Stimulated activated CD8-positive, alpha-beta memory T cell treated with anti-CD3 and anti-CD28 coated beads, Interleukin-12 subunit alpha, Interleukin-12 subunit beta, amount 100 ng/mL, for 1 hour (primary cell): ENCODE results near the gene RAB24.

Source experiments
- DNase-seq: peaks from one replicate; pipeline ENCODE4 v3.0.0-alpha.2; 2020; ENCODE audit warnings: low read depth

The RAB24 gene

DNA sequence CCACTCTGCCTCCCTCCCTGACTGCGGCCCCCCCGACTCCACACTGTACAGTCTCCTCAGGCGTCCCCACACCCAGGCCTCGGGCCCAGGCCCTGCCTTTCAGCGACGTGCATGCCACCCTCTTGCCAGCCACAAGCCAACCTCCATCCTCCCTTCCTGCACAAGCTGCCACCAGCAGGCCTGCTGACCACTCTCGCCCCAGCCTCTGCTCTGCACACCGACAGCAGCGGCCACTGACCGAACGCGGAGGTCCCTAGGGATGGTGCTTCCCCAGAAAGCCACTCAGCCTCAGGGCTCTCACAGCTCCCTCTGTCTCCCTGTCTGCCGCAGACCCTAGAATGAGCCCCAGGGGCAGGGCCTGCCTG lies 29.4 kb upstream of the RAB24 start:
- DNase-seq: no peak

DNA sequence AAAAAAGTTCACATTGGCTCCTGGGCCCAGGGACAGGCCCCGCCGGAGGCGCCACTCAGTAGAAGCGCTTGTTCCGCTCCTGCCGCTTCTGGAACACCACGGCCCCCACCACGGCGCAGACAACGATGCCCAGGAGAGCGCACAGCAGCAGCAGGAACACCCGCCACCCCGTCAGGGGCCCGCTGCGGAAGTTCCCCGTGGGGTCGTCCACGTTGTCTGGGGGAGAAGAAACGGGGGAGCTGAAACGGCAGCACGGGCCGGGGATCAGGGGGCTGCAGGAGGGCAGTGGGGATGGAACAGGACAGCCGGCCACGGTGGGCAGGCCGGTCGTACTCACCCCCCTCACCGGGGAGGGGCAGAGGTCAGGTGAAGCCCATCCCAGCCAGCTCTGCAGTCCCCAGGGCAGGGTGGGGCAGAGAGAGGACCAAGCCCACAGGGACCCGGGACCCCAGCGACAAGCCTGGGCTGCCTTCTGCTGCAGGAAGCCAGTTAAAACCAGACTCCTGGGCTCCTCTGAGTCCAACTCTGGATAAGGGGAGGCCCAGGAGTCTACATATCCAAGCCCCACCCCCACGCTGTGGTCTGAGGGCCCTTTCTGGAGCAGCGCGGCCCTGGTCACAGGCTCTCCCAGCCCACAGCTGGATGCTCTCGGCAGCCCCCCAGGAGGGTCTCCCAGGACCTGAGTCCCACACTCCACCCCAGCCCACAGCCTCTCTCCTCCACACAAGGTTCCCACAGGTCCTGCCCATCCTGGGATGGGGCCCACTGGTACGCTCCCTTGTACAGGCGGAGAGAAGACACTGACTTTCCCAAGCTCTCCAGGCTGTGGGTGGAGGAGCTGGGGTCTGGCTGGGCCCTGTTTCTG lies 28.7 kb upstream of the RAB24 start:
- DNase-seq: no peak

DNA sequence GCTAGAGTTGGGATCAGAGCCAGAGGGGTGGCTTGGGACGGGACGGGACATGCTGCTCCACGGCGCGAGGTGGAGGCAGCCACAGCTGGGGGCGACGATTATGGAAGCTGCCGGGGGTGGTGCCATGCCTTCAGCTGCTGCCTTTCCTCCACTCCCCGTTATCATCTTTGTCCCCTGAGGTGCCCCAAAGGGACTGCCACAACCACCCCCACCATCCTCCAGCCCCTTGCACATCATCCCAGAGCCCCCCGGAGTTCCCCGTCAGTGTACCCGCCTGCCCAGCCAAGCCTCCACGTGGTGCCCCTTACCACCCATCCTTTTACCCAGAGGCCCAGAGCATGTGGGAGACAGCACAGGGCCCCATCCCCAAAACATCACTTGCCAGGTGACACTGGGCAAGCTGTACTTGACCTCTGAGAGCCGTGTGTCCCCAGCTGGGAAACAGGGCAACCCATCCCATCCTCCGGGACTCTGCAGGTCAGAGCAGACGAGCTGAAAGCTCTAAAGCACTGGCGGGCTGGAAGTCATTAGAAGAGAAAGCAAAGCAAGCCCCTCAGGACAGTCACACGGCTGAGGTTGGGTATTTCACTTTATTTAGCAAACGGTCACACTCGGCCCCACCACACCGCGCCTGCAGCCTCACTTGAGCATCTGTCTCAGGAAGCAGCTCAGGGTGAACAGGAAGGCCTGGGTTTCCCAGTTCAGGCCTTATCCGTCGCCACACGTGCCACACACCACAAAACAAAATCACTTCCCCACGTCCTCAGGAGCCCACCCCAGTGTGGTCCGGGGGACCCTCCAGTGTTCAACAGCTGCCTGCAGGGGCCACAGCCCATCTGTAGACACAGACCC lies 27.7 kb upstream of the RAB24 start:
- DNase-seq: no peak

DNA sequence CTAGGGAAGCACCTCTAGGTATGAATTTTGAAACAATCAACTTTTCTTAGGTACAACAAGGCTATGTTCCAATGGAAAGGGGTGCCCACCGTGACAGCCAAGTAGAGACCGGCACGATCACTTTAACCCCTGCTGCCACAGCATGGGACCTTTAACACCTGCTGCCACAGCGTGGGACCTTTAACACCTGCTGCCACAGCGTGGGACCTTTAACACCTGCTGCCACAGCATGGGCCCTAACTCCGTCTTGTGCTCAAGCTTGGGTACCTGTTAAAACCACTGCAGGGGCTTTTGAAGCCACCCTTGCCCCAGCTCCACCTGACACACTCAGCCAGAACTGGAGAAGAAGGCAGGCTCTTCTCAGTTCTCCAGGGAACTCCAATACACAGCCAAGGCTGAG lies 26.4 kb upstream of the RAB24 start:
- no peak for DNase-seq

DNA sequence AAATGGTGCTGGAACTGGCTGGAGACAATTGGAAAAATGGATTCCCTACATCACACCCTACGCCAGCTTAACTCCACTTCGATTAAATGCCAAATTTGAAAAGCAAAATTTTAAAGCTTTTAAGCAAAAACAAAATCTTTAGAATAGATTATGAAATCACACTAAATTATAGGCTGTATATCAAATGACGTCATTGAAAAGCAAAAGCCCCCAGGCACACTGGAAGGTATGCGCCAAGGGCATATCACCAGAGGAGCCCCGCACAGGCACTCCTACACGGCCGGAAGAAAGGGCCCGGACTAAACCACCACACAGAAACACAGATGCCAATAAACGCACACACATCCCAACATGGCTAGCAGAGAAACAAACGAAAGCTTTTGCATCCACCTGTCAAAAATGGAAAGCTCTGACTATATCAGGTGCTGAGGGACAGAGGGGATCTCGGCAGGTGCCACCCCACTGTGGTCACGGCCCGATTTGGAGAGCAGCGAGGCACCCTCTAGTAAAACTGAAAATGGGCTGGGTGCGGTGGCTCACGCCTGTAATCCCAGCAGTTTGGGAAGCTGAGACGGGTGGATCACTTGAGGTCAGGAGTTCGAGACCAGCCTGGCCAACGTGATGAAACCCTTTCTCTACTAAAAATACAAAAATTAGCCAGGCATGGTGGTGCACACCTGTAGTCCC lies 25.2 kb upstream of the RAB24 start:
- no peak for DNase-seq

DNA sequence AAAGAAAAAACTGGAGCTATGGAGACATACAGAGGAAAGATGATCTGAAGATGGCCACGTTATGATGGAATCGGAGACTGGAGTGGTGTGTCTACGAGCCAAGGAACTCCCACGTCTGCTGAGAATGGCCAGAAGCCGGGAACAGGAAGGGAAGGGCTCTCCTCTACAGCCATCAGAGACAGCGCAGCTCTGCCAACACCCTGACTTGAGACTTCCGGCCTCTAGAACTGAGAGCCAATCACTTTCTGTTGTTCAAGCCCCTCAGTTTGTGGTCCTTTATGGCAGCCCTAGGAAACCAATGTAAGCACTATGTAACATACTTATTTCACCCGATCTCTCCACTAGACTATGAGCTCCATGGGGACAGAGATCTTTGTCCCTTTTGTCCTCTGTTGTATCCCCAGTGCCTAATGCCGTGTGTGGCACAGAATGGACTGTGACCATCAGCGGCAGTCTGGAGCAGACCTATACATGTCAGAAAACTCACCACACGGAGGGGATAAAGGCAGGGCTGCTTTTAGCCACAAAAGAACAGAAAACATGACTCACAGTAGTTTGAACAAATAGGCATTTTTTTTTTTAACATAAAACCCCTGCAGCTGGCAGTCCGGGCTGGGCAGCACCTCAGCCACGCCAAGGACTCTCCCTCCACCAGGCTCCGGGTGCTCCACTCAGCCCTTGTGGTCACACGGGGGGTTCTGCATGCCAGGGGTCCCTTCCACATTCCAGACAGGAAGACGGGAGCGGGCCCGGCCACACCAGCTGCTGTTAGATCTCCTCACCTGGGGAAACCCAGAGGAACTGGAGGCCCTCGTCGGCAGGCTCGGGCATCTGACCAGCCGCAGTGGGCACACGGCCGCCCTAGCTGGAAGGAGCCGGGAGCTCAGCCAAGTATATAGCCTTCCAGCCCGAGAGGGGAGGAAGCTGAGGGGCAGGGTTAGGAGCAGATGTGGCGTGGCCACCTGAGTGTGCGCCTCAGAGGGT lies 24.3 kb upstream of the RAB24 start:
- DNase-seq: no peak

DNA sequence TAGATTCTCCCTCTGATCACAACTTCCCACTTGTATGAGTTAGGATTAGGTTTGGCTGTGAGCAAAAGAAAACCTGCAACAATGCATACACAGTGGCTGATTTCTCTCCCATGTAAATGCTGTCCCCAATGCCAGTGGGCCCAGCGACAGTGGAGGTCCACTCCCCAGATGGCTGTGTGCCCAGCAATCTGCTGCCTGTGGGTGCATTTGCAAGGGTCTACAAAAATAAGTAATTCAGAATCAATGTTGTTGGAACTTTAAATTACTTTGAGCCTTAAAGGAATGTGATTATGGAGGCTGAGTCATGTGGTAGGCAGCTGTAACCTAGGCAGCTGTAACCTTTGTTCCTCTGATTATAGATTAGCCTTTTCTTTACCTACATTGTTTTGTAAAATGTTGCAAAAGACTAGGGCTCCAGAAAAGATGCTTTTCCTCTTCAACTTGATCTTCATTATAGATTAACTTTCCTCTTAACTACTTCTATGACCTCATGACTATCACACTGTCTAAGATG lies 22.4 kb upstream of the RAB24 start:
- DNase-seq: no peak

DNA sequence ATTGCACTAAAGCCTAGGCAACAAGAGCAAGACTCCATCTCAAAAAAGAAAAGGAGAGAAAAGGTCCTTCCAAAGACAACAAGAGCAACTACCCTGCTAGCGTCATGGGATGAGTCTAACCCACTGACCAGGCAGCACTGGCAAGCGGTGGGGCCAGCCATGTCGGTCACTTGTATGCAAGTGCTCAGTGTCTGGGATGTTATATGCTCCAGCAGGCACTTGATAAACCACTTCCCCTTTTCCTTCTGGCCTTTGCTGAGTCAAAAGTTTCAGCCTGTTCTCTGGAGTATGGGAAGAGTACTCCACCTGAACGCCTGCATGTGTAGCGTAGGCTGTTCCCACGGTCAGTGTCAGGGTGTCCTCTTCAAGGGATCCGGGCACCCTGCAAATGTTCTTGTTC lies 17.4 kb upstream of the RAB24 start:
- DNase-seq: no peak

DNA sequence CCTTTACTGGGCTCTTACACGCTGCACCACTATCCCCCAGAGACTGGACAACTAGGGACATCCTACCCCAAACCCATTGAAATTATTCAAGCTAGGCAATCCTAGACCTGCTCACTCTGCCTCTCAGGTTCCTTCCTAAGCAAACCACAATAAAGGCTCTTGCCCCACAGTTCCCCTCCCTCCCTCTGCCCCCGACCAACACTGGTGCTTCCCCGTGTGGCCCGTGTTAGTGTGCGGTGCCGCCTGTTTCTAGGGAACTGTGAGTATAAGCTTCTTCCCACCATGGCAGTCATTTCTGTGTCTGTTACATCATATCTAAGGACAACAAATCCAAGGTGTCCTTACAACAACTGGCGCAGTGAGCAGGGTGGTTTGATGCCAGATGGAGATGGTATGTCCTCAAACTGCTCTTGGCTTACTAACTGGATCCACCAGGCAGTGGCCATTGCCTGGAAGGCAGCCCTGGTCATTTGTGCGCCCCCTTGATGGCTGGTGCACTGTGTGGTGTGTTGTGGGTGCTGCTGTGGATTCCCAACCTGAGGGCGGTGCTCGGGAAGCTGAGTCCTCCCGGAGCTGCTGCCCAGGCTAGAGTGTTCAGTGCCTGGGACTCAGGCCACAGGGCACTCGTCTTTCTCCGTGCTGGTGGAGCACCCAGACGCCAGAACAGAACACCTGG lies 16.5 kb upstream of the RAB24 start:
- no peak for DNase-seq

DNA sequence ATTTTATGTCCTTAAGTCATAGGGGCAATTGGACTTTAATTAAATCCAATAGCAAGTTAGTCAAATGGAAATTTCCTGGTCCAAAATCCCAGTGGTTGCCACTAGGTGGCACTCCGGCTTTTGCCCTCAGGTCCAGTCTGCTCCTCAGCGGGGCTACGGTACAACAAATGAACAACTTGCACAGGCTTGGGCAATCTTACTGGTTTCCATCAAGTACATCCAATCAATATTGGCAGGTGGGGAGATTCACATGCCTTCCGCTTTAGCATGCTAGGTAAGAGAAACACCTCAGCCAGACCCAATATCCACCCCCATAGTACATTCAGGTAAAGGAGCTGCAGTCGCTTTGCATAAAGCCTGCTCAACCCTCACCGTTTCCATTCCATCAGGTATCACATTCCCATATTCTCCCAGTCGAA lies 14.4 kb upstream of the RAB24 start:
- DNase-seq: peak; percentile 63

DNA sequence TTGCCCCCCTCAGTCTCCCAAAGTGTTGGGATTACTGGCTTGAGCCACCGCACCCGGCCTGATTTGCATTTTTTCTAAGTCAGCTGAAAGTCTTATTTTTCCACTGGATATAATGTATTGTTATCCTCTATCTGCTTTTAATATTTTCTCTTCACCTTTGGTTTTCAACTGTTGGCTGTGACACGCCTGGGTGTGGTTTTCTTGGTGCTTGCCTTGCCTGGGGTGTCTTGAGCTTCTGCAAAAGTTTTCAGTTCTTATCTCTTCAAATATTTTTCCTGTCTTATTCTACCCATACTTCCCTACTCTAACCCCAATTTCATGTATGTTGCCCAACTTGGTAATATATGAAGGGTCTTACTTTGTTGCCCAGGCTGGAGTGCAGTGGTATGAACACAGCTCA lies 12.5 kb upstream of the RAB24 start:
- DNase-seq: no peak

DNA sequence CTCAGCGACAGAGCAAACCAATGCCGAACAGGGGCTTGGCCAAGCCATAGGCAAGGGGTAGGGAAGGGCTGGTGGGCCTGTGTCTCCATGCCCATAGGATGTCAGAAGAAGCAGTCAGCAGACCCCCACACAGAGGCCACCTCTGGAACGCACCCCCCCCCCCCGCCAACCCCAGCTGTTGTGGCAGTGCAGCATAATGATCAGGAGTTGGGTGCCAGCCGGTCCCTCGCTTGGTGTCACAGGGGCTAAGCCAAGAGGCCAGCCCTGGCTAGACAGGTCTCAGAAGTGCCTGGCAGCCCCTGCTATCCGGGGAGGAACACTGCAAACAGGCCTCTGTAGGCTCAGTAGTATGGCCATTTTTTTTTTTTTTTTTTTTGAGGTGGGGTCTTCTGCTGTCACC lies 11.9 kb upstream of the RAB24 start:
- no peak for DNase-seq

DNA sequence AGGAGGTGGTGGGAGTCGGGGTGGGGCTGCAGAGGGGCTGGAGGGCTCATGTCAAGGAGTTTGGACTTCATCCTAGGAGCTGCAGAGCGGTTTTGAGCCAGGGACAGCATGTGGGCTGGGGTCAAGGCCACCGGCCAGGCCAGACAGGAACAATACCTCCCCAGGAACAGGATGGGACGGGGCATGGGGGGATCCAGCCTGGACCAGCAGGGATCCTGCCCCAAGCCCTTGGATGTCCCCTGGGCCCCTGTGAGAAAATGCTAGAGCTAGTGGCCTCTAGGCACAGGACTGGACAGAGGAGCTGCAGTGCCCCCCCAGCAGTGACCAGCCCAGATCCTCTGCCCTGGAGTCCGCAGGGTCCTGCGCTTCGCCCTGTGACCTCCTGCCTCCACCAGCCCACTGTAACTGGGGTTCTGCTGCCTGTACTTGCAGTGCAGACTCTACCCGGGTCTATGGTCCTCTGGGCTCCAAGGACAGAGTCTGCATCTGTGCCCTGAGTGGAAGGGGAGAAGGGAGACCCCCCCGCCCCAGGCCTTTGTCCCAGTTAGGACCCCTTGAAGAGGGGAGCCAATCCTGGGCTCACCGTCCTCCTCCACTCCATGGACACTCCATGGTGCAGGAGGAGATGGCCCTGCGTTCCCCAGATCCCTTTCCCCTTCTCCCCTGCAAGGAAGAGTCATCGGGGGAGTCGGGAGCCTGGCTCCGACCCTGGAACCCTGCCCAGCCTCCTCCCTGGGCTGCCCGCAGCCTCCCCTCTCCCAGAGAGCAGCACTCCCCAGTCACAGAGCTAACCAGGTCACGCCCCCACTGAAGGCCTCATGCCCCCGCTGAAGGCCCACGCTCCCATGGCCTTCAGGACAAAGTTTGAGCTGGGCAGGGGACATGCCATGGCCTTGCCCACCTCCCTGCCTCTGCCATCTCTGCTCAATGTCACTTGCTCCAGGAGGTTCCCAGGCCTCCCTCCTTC lies 11.1 kb upstream of the RAB24 start:
- DNase-seq: no peak

DNA sequence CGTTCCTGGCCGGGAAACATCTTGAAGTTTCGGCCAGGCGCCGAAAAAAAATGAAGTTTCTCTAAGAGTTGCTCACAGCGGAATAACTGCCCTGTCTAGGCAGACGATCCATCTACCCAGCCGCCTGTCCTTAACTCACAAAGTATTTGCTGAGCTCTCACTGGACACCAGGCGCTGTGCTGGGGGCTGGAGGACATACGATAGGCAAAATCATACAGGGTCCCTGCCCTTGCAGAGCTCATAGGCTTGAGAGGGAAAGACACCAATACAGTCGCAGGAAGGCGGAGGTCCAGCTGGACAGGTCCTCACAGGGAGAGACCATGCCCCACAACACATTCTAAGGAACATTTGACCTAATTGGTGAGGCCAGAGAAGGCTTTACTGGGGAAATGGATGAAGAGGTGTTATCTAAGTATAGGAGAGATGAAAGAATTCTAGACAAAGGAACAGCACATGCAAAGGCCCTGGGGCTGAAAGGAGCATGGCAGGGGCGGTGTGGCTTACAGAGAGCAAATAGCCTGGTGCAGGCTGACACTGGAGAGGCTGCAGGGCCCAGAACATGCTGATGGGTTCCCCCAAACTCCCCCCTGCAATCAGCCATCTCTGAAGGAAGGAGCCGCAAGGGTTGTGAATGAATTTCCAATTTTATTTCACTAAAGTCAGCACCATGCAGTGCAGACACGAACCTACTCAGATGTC lies 10.2 kb upstream of the RAB24 start:
- no peak for DNase-seq

DNA sequence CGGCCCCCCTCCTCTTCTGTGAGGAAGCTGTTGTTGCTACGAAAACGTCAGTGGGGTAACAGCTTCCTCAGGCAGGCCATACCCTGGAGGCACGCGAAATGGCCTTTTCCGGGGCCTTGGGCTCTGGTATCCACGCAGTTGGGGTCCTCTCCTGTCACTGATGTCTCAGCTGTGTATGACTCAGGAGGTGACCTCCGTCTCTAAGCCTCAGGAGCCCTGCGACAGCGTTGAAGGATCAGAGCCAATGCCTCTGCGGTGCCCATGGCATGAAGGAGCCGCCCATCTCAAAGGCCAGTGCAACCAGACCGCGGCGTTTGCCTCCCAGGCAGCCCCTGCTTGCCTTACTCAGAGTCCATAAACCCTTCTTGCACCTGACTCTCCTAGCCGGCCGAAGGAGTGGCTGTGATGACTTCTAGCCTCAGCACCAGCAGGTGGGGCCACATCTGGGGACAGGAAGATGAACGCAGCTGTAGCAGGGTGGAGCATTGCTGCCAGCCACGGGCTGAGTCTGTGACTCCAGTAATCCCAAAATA lies 9.2 kb upstream of the RAB24 start:
- no peak for DNase-seq

DNA sequence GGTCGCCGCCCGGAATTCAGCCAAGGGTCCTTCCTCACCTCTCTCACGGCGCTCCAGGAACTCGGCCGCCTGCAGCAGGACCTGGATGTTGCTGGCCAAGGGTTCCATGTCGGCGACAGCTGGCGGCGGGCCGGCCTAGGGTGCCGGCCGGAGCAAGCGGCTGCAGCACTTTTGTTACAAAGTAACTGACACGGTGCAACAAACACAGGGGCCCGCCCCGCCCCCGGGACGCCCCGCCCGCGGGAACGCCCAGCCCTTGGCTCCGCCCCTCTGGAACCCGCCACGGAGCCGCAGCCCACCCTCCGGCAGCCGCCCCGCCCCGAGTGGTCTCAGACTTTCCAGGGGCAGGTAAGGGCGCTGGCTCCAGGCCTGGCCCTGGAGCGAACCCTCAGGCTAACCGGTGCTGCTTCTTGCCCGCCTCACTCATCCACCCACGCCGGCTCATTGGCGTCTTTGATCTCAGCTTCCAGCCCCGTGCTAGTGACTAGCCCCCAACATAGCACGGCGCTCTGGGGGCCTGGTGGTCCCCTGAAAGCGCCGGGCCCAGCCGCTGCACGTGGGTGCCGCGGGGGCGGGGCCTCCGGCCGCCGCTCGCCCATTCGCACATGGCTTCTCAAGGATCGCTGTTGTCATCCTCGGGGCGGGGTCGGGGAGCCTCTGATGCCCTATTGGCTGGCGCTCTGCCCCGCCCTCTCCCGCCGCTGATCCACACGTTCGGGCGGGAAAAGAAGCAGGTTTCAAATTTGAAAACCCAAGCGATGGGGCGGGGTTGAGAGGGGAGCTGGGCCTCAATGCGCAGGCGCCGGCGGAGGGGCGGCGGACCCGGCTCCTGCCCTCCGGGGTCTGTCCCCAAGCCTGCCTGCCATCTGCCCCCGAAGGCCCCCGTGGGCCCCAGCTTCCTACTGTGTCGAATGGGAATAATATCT lies 8.5 kb upstream of the RAB24 start, which contains the start of gene MXD3:
MXD3 (minus strand) TSS at position 176 of the 926 bp plus-strand sequence; CDS start at position 108, 68 bp downstream.
- DNase-seq: peak; percentile 86

DNA sequence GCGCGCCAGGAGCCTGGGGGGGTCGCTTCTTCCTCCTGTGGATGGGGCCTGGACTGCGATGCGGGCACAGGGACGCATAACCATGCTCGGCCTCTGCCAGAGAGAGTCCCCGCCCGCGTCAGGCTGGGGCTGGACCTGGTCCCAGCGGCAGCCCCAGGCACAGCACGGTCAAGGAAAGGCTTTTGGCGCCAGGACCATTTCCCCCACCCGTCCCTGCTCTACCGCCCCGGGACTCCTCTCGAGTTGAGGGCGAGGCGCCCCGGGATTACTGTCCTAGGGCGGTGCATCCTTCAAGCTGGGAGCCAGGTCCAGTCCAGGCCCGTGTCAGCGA lies 7.8 kb upstream of the RAB24 start:
- DNase-seq: no peak
